IPS-20b (cell line): ENCODE measurements around the gene RPRD2.

Experiments
- H3K27ac ChIP-seq: one replicate; pipeline ENCODE4 v1.5.1; 2013; ENCODE audit warnings: low read length
- H3K27me3 ChIP-seq: 2 replicates; pipeline ENCODE4 v1.6.1; 2013; ENCODE audit warnings: mild to moderate bottlenecking, low read length, inconsistent platforms; ENCODE audit not compliant: insufficient read depth
- H3K36me3 ChIP-seq: 2 replicates; pipeline ENCODE4 v1.6.1; 2013; ENCODE audit warnings: low read depth, mild to moderate bottlenecking, inconsistent platforms, low read length, moderate library complexity; ENCODE audit not compliant: insufficient read depth
- H3K4me1 ChIP-seq: 2 replicates; pipeline ENCODE4 v1.6.1; 2013; ENCODE audit warnings: mild to moderate bottlenecking, control low read depth, inconsistent platforms, low read length, moderate library complexity; ENCODE audit not compliant: insufficient read depth
- H3K4me3 ChIP-seq: 2 replicates; pipeline ENCODE4 v1.5.1; 2013; ENCODE audit warnings: mild to moderate bottlenecking, low read length, inconsistent platforms
- H3K9ac ChIP-seq: 2 replicates; pipeline ENCODE4 v1.6.1; 2013; ENCODE audit warnings: low read depth, mild to moderate bottlenecking, inconsistent platforms, low read length, moderate library complexity
- H3K9me3 ChIP-seq: 2 replicates; pipeline ENCODE4 v1.6.1; 2013; ENCODE audit warnings: mild to moderate bottlenecking, low read depth, low read length, inconsistent platforms; ENCODE audit not compliant: insufficient read depth

RPRD2 gene

DNA sequence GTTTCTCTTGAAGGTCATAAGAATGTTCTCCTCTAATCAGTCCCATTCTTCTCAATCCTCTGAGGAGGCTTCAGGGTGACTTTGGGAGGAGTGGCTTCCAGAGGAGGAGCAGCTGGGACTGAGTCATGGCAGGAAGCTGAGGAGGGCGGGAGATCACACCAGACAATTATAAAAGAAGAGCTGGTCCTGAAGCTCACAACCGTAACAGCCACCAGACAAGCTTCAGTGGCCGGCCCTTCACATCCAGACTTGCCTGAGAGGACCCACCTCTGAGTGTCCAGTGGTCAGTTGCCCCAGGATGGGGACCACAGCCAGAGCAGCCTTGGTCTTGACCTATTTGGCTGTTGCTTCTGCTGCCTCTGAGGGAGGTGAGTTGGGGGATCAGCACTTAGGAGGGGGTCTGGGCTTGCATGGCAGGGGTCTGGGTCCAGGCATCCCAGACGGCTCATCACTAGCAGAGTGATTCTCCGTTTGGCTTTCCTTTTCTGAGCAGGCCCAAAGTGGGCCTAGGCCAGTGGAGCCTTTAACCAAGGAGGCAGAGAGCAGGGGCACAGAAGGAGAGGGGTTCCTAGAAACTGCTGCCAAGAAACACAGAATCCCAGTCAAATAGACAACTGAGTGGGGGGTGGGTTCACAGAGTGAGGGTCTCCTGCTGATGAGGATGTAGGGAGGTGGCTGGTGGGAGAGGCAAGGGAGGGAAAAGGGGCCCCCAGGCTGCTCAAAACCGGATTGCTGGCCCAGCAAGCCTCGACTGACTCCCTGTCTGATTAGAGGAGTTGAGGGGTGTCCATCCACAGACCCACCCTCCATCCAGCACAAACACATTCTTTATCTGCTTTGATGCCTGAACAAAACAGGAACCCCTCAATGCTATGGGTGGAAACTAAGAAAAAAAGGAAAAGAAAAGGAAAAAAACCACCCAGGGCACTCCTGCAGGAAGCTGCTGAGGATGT lies 144.2 kb downstream of the RPRD2 start, which contains the start of gene ECM1:
Gene ECM1 (plus strand): TSS at position 198 of the 953 bp plus-strand sequence. CDS start 101 bp downstream, at position 299.
- Histone ChIP-seq H3K27me3 (no peaks in the 10 kb centered on the region), H3K36me3 (peaks cover 39% of the 10 kb centered on the region), H3K4me1 (no peaks in the 10 kb centered on the region; the same call in 1 of the 2 replicates), H3K4me3 (no peak within 1 kb of the TSS), H3K9ac (no peak within 1 kb of the TSS; the same call in 1 of the 2 replicates), H3K27ac (no peak within 1 kb of the TSS), H3K9me3 (no peaks in the 10 kb centered on the region)

DNA sequence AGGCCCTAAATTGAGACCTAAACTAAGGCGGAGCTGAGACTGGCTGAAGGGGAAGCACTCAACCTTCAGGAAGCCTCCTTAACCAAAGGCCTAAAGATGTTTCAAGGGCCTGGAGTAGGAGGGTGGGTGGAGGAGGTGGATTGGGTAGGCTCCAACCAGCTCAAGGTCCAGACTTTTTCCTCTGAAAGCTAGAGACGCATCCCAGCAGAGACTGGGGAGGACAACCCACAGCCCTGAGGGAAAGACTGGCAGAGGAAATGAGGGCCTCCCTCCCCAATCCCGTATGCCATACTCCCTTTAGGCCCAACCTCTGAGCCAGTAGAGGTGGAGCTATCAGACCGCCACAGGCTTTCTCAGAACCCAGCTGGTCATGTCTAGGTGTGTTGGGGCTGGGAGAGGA lies 145.0 kb downstream of the RPRD2 start:
- H3K4me1 ChIP-seq: no peaks in the 10 kb centered on the region; the same call in 1 of the 2 replicates
- no peaks in the 10 kb centered on the region for H3K9me3 ChIP-seq
- H3K9ac ChIP-seq: no peak overlapping the region; the same call in 1 of the 2 replicates
- no peak overlapping the region for H3K4me3 ChIP-seq
- H3K27me3 ChIP-seq: no peaks in the 10 kb centered on the region
- no peak overlapping the region for H3K27ac ChIP-seq
- peaks cover 36% of the 10 kb centered on the region for H3K36me3 ChIP-seq

DNA sequence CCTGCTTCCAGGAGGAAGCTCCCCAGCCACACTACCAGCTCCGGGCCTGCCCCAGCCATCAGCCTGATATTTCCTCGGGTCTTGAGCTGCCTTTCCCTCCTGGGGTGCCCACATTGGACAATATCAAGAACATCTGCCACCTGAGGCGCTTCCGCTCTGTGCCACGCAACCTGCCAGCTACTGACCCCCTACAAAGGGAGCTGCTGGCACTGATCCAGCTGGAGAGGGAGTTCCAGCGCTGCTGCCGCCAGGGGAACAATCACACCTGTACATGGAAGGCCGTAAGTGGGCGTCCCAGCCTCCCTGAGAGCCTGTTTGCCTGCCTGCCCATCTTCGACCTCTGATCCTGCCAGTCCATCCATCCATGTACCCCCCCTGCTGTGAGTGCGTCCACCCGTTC lies 147.6 kb downstream of the RPRD2 start:
- H3K4me3 ChIP-seq: no peak overlapping the region
- no peak overlapping the region for H3K9ac ChIP-seq
- peaks cover 3% of the 10 kb centered on the region for H3K4me1 ChIP-seq
- H3K9me3 ChIP-seq: no peaks in the 10 kb centered on the region
- H3K36me3 ChIP-seq: peaks cover 10% of the 10 kb centered on the region; the same call in 1 of the 2 replicates
- H3K27me3 ChIP-seq: peaks cover 3% of the 10 kb centered on the region; the same call in 1 of the 2 replicates
- H3K27ac ChIP-seq: no peak overlapping the region

DNA sequence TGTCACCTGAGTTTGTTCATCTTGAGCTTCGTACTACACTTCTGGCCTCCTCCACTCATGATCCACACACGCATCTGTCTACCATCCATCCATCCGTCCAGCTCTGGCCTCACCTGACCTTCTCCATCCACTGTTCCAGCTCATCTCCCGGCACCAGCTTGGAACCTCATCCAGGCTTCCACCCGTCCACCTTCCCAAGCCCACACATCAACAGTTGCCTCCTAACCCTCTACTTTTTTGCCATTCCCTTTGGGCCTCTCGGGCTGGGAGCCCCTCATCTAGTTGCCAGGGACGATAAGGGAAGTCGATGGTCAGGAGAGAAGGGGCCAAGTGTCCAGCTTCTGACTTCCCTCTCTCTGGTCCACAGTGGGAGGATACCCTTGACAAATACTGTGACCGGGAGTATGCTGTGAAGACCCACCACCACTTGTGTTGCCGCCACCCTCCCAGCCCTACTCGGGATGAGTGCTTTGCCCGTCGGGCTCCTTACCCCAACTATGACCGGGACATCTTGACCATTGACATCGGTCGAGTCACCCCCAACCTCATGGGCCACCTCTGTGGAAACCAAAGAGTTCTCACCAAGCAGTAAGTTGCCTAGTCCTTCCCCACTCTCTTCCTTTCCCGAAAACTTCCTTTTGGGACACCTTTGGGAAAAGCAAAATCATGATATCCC lies 148.2 kb downstream of the RPRD2 start:
- H3K4me3 ChIP-seq: no peak overlapping the region
- H3K9ac ChIP-seq: no peak overlapping the region
- peaks cover 4% of the 10 kb centered on the region; the same call in 1 of the 2 replicates for H3K36me3 ChIP-seq
- peaks cover 3% of the 10 kb centered on the region; the same call in 1 of the 2 replicates for H3K27me3 ChIP-seq
- peaks cover 5% of the 10 kb centered on the region for H3K4me1 ChIP-seq
- H3K9me3 ChIP-seq: no peaks in the 10 kb centered on the region
- no peak overlapping the region for H3K27ac ChIP-seq

DNA sequence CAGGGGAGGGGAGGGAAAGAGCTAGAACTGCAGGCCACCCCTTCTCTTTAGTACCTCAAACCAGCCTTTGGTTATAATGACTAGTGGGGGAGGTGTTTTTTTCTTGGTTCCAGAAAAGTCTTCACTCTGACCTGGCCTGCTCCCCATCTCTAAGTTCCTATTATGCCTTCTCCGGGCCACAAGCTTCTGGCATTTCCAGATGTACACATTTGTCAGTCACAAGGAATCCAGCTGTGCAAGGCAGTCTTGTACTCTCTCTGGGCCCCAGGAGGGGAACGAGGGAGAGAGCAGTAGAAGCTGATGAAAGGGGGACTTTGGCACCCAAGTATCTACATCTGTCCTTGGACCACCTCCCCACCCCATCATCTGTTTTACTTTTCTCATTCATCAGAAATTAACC lies 148.9 kb downstream of the RPRD2 start:
- H3K27me3 ChIP-seq: peaks cover 3% of the 10 kb centered on the region; the same call in 1 of the 2 replicates
- no peaks in the 10 kb centered on the region for H3K9me3 ChIP-seq
- H3K27ac ChIP-seq: no peak overlapping the region
- peaks cover under 1% of the 10 kb centered on the region; the same call in 1 of the 2 replicates for H3K36me3 ChIP-seq
- peaks cover 5% of the 10 kb centered on the region; the same call in 1 of the 2 replicates for H3K4me1 ChIP-seq
- H3K9ac ChIP-seq: no peak overlapping the region
- H3K4me3 ChIP-seq: no peak overlapping the region

DNA sequence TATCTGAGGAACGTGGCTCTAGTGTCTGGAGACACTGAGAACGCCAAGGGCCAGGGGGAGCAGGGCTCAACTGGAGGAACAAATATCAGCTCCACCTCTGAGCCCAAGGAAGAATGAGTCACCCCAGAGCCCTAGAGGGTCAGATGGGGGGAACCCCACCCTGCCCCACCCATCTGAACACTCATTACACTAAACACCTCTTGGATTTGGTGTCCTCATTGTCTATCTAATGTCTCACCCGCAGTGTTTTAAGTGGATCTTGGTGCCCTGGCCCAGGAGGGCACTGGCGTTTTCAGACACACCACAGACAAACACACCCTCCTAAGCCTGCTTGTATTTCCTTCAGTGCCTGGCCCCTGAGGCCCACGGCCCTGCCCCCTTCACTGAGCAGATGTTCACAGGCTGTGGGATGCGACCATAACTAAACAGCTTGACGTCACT lies 149.4 kb downstream of the RPRD2 start:
- no peak overlapping the region for H3K4me3 ChIP-seq
- no peak overlapping the region for H3K27ac ChIP-seq
- H3K9ac ChIP-seq: no peak overlapping the region
- H3K4me1 ChIP-seq: peaks cover 5% of the 10 kb centered on the region; the same call in 1 of the 2 replicates
- H3K27me3 ChIP-seq: peaks cover 3% of the 10 kb centered on the region; the same call in 1 of the 2 replicates
- no peaks in the 10 kb centered on the region for H3K9me3 ChIP-seq
- H3K36me3 ChIP-seq: no peaks in the 10 kb centered on the region

DNA sequence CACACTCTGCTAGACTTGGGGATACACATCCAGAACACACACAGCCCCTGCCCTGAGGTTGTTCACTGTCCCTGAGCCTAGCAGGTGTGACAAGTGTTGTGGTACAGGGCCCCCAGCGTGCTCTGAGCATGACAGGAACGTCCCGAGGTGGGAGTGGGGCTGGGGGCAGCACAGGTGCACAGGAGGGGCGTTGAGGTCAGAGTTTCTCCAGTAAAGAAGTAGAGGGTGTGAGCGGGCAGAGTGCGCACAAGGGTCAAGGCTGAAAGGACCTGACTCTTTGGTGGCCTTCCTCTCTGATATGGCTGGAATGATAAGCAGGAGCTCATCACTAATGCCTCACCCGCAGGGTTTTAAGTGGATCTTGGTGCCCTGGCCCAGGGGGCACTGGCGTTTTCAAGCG lies 150.3 kb downstream of the RPRD2 start:
- Histone ChIP-seq H3K4me3 (no peak overlapping the region; the same call in 1 of the 2 replicates), H3K27ac (no peak overlapping the region), H3K4me1 (peaks cover 5% of the 10 kb centered on the region; the same call in 1 of the 2 replicates), H3K36me3 (no peaks in the 10 kb centered on the region), H3K9me3 (no peaks in the 10 kb centered on the region), H3K27me3 (peaks cover 3% of the 10 kb centered on the region; the same call in 1 of the 2 replicates), H3K9ac (no peak overlapping the region)

DNA sequence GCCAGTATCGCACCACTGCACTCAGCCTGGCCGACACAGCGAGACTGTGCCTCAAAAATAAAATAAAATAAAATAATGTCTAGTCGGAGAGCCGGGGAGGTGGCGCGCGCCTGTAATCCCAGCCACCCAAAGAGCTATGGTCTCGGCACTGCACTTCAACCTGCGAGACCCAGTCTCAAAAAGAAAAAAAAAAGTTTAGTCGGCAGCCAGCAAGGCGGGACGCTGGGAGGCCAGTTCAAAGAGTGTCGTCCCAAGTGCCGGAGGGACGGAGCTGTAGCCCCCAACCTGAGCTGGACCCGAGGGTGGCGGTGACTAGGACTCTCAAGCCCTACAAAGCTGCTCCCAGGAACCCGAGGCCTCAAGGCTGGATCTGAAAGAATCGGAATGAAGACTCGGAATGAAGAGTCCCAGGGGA lies 151.0 kb downstream of the RPRD2 start:
- no peak overlapping the region for H3K27ac ChIP-seq
- no peaks in the 10 kb centered on the region for H3K36me3 ChIP-seq
- peak overlapping the region; percentile 84 for H3K4me3 ChIP-seq
- peak overlapping the region; percentile 82 for H3K9ac ChIP-seq
- H3K9me3 ChIP-seq: no peaks in the 10 kb centered on the region
- H3K27me3 ChIP-seq: peaks cover 3% of the 10 kb centered on the region; the same call in 1 of the 2 replicates
- peaks cover 5% of the 10 kb centered on the region; the same call in 1 of the 2 replicates for H3K4me1 ChIP-seq

DNA sequence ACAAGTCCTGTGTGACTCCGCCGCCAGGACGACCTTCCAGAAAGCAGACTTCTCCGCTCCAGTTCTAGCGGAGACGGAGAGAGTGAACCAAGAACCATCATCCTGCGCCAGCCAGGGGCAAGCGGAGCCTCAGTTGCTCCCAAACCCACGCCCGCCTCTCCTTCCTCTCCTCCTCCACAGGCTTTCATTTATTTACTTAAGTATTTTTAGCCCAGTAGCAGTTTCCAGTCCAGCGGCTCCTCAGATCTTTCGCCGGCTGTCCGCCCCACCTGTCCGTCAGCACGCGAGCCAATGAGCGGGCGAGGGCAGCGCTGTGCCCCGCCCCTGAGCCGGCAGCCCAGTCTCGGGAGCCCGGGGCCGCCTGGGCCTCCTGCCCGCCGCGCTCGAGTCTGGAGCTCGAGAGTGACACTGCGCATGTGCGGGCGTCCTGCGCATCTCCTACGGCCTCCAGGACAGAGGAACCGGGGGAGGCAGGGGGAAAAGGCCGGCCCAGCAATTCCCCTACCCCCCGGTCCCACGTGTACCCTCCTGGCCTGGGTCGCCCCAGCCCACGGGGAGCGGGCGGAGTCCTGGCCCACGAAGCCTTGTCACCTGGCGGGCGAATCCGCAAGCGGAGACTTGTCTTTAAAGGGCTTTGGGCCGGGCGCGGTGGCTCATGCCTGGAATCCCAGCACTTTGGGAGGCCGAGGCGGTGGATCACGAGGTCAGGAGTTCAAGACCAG lies 151.5 kb downstream of the RPRD2 start, which contains the start of gene FALEC:
Gene FALEC (plus strand): TSS at position 425 of the 722 bp plus-strand sequence.
- Histone ChIP-seq H3K9ac (peak within 1 kb of the TSS; percentile 82), H3K9me3 (no peaks in the 10 kb centered on the region), H3K36me3 (no peaks in the 10 kb centered on the region), H3K4me3 (peak within 1 kb of the TSS; percentile 84), H3K27me3 (peaks cover 3% of the 10 kb centered on the region; the same call in 1 of the 2 replicates), H3K27ac (no peak within 1 kb of the TSS), H3K4me1 (peaks cover 5% of the 10 kb centered on the region; the same call in 1 of the 2 replicates)

DNA sequence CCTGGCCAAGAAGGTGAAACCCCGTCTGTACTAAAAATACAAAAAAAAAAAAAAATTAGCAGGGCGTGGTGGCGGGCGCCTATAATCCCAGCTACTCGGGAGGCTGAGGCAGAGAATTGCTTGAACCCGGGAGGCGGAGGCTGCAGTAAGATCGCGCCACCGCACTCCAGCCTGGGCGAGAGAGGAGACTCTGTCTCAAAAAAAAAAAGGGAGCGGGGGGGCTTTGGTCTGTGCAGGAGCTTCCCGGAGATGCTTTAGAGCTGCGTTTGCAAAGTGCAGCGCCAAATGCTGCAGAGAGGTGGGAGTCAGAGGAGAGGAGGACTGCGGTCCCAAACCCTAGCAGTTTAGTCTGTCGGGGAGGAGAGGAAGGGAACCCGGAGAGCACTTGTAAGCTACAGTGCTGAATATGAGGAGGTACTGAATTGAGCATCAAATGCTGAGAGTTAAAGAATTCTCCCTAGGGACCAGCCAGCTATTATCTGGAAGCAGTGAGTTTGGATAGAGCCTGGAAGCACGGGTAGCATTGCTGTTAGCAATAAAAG lies 152.2 kb downstream of the RPRD2 start:
- no peaks in the 10 kb centered on the region for H3K36me3 ChIP-seq
- H3K9ac ChIP-seq: peak overlapping the region; percentile 43; the same call in 1 of the 2 replicates
- H3K9me3 ChIP-seq: no peaks in the 10 kb centered on the region
- H3K27me3 ChIP-seq: peaks cover 3% of the 10 kb centered on the region; the same call in 1 of the 2 replicates
- H3K27ac ChIP-seq: no peak overlapping the region
- peaks cover 5% of the 10 kb centered on the region; the same call in 1 of the 2 replicates for H3K4me1 ChIP-seq
- H3K4me3 ChIP-seq: peak overlapping the region; percentile 84
